Activated naive CD4-positive, alpha-beta T cell (primary cell): ENCODE data around the gene PPT2.
"Not testable (repeated sequence)": the region's sequence is repeated elsewhere in the genome, so short reads cannot be mapped to it uniquely, and the experiment has no call there.

Experiments used
- DNase-seq, 4 experiments: peaks; one replicate each; lab custom pipeline; 2025; lab: John Stamatoyannopoulos, UW

The PPT2 gene

DNA sequence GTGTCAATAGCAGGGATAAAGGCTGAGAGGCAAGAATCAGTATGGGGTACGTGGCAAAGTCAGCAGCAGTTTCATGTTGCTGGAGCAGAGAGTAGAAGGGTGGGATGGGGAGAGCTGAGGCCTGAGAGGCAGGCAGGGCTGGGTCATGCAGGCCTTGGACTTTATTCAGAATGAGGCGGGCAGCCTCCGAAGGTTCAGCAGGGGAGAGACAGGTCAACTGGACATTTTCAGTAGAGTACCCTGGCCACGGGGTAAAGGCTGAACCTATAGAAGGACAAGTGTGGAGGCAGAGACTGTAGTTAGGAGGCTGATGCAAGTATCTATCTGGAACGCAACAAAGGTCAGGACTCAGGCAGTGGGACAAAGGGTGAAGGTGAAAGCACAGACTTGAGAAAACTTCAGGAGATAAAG is 56.3 kb downstream of the PPT2 start:
- DNase-seq: no peak

DNA sequence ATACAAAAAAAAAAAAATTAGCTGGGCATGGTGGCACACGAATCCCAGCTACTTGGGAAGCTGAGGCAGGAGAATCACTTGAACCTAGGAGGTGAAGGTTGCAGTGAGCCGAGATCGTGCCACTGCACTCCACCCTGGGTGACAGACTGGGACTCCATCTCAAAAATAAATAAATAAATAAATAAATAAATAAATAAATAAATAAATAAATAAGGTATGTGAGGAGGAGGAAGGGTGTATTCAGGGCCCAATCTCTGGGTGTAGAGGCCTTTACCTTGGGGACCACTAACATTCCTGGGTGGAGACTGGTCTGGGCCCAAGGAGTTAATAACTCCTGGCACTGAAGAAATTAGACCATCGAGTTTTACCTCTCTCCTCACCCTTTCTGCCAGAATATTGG is 57.5 kb downstream of the PPT2 start:
- not testable (repeated sequence) for DNase-seq

DNA sequence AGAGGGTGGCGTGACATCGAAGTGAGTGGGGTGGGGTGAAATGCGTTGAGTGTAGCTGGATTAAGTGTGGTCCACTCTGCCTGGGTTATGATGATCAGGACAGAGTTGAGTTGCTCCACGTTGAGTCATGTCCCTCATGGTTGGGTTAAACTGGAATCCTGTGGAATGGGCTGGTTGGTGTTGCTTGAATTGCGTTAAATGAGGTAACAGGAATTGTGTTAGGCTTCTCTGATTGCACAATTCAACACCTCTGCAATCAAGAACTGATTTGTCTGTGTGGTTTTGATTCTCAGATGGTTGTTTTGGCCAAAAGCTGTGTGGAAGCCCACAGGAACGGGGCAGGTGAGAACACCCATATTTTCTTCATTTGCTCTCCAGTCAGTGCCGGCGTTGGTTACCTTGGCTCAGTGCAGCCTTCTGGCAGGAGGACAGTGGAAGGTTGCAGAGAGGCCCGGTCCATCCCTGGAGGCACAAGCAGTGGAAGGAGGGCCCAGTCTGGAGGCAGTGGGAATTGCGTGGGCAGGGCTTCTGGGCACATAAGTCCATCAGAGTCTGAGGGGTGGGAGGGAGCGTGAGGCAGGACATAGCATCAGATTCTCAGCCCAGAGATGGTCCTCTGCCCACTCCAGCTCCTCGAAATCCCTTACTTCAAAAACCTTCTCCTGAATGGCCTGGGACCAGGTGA is 58.3 kb downstream of the PPT2 start:
- DNase-seq: no peak
